DOHH2 (cell line): ENCODE data around the gene MARS1.

Source experiments
- H3F3A ChIP-seq: fragments of 200-600 bp; sonication (generic), shearing (Covaris generic); 2 replicates; pipeline ENCODE4 v1.6.0; 2016; ENCODE audit warnings: antibody characterized with exemption, mild to moderate bottlenecking; ENCODE audit not compliant: control insufficient read depth, insufficient read depth
- H3K27ac ChIP-seq: fragments of 200-600 bp; sonication (generic); 2 replicates; pipeline ENCODE4 v1.5.1; 2014; ENCODE audit warnings: low read depth, mild to moderate bottlenecking, low read length, moderate library complexity
- H3K27me3 ChIP-seq: fragments of 200-600 bp; sonication (generic); 2 replicates; pipeline ENCODE4 v1.6.1; 2014; ENCODE audit warnings: mild to moderate bottlenecking, low read length, mixed read lengths; ENCODE audit not compliant: control insufficient read depth
- H3K36me3 ChIP-seq: fragments of 200-600 bp; sonication (generic); 2 replicates; pipeline ENCODE4 v1.6.1; 2014; ENCODE audit warnings: mild to moderate bottlenecking, low read length, moderate library complexity, mixed read lengths; ENCODE audit not compliant: control insufficient read depth
- H3K4me1 ChIP-seq: fragments of 200-600 bp; sonication (generic); 2 replicates; pipeline ENCODE4 v1.6.1; 2014; ENCODE audit warnings: mild to moderate bottlenecking, low read length, mixed read lengths; ENCODE audit not compliant: control insufficient read depth
- H3K4me2 ChIP-seq: fragments of 200-600 bp; sonication (generic); 2 replicates; pipeline ENCODE4 v1.6.0; 2014; ENCODE audit warnings: mild to moderate bottlenecking, low read length, moderate library complexity
- H3K4me3 ChIP-seq: fragments of 200-600 bp; sonication (generic); 2 replicates; pipeline ENCODE4 v1.5.1; 2014; ENCODE audit warnings: mild to moderate bottlenecking, low read length, mixed read lengths
- H3K79me2 ChIP-seq: fragments of 200-600 bp; sonication (generic); 2 replicates; pipeline ENCODE4 v1.6.1; 2014; ENCODE audit warnings: mild to moderate bottlenecking, low read length, mixed read lengths; ENCODE audit not compliant: control insufficient read depth
- H3K9me2 ChIP-seq: fragments of 200-600 bp; sonication (generic); replicated peaks from 2 replicates; pipeline ENCODE4 v1.6.1; 2014; ENCODE audit warnings: mild to moderate bottlenecking, low read length, mixed read lengths; ENCODE audit not compliant: control insufficient read depth
- H3K9me3 ChIP-seq: fragments of 200-600 bp; sonication (generic); 2 replicates; pipeline ENCODE4 v1.6.1; 2014; ENCODE audit warnings: antibody characterized with exemption, low read length, mixed read lengths; ENCODE audit not compliant: control insufficient read depth, insufficient read depth
- H4K20me1 ChIP-seq: fragments of 200-600 bp; sonication (generic); 2 replicates; pipeline ENCODE4 v1.6.0; 2014; ENCODE audit warnings: low read depth, mild to moderate bottlenecking, antibody characterized with exemption, low read length, moderate library complexity; ENCODE audit not compliant: control insufficient read depth, insufficient read depth
- EZH2phosphoT487 ChIP-seq: fragments of 200-600 bp; sonication (generic); IDR thresholded peaks from 2 replicates; pipeline ENCODE4 v1.6.1; 2017; ENCODE audit warnings: borderline replicate concordance, mild to moderate bottlenecking, antibody characterized with exemption, low read length, moderate library complexity, mixed read lengths
- TF ChIP-seq, protein P1 (sequence below): fragments of 200-600 bp; sonication (generic); IDR thresholded peaks from one replicate; pipeline ENCODE4 v1.5.1; 2014; ENCODE audit warnings: antibody characterized with exemption, mild to moderate bottlenecking, low read depth, low read length; ENCODE audit not compliant: poor library complexity, severe bottlenecking

Gene MARS1

GRCh38 chr12:57523706-57524614, 36.1 kb downstream of the MARS1 start:
- no peaks in the 10 kb centered on the region for H3K27me3 ChIP-seq
- peak overlapping the region; percentile 97 for H3K27ac ChIP-seq
- H3F3A ChIP-seq: peaks cover 12% of the 10 kb centered on the region
- H3K79me2 ChIP-seq: peaks cover 39% of the 10 kb centered on the region
- H4K20me1 ChIP-seq: peaks cover 6% of the 10 kb centered on the region
- H3K4me2 ChIP-seq: peak overlapping the region; percentile 92
- no peaks in the 10 kb centered on the region for H3K9me3 ChIP-seq
- H3K4me3 ChIP-seq: peak overlapping the region; percentile 84
- no peak for TF ChIP-seq EZH2phosphoT487
- TF ChIP-seq, protein P1, sequence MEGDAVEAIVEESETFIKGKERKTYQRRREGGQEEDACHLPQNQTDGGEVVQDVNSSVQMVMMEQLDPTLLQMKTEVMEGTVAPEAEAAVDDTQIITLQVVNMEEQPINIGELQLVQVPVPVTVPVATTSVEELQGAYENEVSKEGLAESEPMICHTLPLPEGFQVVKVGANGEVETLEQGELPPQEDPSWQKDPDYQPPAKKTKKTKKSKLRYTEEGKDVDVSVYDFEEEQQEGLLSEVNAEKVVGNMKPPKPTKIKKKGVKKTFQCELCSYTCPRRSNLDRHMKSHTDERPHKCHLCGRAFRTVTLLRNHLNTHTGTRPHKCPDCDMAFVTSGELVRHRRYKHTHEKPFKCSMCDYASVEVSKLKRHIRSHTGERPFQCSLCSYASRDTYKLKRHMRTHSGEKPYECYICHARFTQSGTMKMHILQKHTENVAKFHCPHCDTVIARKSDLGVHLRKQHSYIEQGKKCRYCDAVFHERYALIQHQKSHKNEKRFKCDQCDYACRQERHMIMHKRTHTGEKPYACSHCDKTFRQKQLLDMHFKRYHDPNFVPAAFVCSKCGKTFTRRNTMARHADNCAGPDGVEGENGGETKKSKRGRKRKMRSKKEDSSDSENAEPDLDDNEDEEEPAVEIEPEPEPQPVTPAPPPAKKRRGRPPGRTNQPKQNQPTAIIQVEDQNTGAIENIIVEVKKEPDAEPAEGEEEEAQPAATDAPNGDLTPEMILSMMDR: no peak
- H3K36me3 ChIP-seq: peaks cover 66% of the 10 kb centered on the region
- H3K9me2 ChIP-seq: no peaks in the 10 kb centered on the region
- peaks cover 38% of the 10 kb centered on the region for H3K4me1 ChIP-seq

DNA sequence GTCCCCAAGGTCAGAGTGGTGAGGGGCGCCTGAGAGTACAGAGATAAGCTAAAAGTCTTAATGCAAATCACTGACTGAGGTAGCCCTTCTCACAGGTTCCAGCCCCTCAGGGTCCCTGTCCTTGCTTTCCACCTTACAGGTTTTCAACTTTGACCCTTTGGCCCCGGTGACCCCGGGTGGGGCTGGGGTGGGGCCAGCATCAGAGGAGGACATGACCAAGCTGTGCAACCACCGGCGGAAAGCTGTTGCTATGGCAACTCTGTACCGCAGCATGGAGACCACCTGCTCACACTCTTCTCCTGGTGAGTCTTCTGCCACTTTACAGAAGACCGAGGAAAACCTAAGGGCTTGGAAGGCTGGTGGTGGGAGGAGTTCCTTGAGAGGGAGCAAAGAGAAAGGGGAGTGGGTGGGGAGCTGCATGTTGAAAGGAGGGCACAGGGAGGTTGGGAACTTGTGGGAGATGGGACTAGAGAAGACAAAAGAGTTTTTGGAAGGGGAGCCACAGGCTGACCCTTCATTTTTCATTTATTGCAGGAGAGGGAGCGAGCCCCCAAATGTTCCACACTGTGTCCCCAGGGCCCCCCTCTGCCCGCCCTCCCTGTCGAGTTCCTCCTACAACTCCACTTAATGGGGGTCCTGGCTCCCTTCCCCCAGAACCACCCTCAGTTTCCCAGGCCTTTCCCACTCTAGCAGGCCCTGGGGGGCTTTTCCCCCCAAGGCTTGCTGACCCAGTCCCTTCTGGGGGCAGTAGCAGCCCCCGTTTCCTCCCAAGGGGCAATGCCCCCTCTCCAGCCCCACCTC, 37.1 kb downstream of the MARS1 start:
- H3K36me3 ChIP-seq: peaks cover 64% of the 10 kb centered on the region
- H3K27me3 ChIP-seq: no peaks in the 10 kb centered on the region
- H3K9me2 ChIP-seq: no peaks in the 10 kb centered on the region
- no peaks in the 10 kb centered on the region for H4K20me1 ChIP-seq
- H3K4me1 ChIP-seq: peaks cover 33% of the 10 kb centered on the region
- H3K9me3 ChIP-seq: no peaks in the 10 kb centered on the region
- peak overlapping the region; percentile 92 for H3K4me2 ChIP-seq
- H3K27ac ChIP-seq: peak overlapping the region; percentile 97
- H3F3A ChIP-seq: peaks cover 12% of the 10 kb centered on the region
- TF ChIP-seq, protein P1: no peak
- TF ChIP-seq EZH2phosphoT487: no peak
- H3K4me3 ChIP-seq: peak overlapping the region; percentile 84
- peaks cover 28% of the 10 kb centered on the region for H3K79me2 ChIP-seq

DNA sequence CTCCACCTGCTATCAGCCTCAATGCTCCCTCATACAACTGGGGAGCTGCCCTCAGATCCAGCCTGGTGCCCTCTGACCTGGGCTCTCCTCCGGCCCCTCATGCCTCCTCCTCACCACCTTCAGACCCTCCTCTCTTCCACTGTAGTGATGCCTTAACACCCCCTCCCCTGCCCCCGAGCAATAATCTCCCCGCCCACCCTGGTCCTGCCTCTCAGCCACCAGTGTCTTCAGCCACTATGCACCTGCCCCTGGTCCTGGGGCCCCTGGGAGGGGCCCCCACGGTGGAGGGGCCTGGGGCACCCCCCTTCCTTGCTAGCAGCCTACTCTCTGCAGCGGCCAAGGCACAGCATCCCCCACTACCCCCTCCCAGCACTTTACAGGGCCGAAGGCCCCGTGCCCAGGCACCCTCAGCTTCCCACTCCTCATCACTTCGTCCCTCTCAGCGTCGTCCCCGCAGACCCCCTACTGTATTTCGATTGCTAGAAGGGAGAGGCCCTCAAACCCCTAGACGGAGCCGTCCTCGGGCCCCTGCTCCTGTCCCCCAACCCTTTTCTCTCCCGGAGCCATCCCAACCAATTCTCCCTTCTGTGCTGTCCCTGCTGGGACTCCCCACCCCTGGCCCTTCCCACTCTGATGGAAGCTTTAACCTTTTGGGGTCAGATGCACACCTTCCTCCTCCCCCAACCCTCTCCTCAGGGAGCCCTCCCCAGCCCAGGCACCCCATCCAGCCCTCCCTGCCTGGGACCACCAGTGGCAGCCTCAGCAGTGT, 37.9 kb downstream of the MARS1 start:
- no peaks in the 10 kb centered on the region for H3K9me2 ChIP-seq
- no peaks in the 10 kb centered on the region for H3K9me3 ChIP-seq
- TF ChIP-seq EZH2phosphoT487: no peak
- TF ChIP-seq, protein P1: no peak
- no peak overlapping the region for H3K27ac ChIP-seq
- H3K4me2 ChIP-seq: no peak overlapping the region
- H3K4me1 ChIP-seq: peaks cover 32% of the 10 kb centered on the region
- H3F3A ChIP-seq: peaks cover 12% of the 10 kb centered on the region
- H3K79me2 ChIP-seq: peaks cover 25% of the 10 kb centered on the region
- no peak overlapping the region for H3K4me3 ChIP-seq
- peaks cover 70% of the 10 kb centered on the region for H3K36me3 ChIP-seq
- no peaks in the 10 kb centered on the region for H3K27me3 ChIP-seq
- H4K20me1 ChIP-seq: no peaks in the 10 kb centered on the region
